ENCODE results near the gene HLF.

GRCh38 chr17:55340686-55341085 lies 75.9 kb downstream of the HLF start:
- TF ChIP-seq CTCF (conservative IDR thresholded peaks at IDR 0.05 in 1 of 2, IDR thresholded peaks at IDR 0.05 in 1 of 2; ENCODE audit: extremely low read depth in 1 of 2, insufficient read depth in 1 of 2, low read depth in 1 of 2, low read length in 2 of 2) (no peak), EZH2 (IDR thresholded peaks at IDR 0.05; ENCODE audit: borderline replicate concordance, low read length) (no peak)

Data from mammary epithelial cell (primary cell).